Sciatic nerve (tissue), 2 donors: Measurements from ENCODE around the gene R3HDM4. TPM values are rescaled to one million over a fixed set of nuclear protein-coding genes. Genes with fewer than 3 reads are reported as not detected.
"Not testable (repeated sequence)": the region's sequence is repeated elsewhere in the genome, so short reads cannot be mapped to it uniquely, and the experiment has no call there.

Experiments used
- ATAC-seq: fragments of 200-7000 bp; cut with Tn5 transposase; one replicate; pipeline ENCODE4 v1.9.1; 2020; ENCODE audit warnings: mild to moderate bottlenecking, moderate library complexity
- DNase-seq: peaks from one replicate; pipeline ENCODE4 v3.0.0-alpha.2; 2020; ENCODE audit warnings: low spot score
- intact Hi-C: fragments of 100-400 bp; cut with DNase I; formaldehyde crosslinking; loops from one replicate; pipeline ENCODE4 v1.14.2; 2022
- total RNA-seq: library from RNA; stranded (reverse); fragmentation: NEBNext Ultra II Directional; extraction: Animal tissue kit (Norgen Biotek cat#: 25700); gene quantifications from one replicate; pipeline ENCODE4 v1.2.1, GENCODE V29; 2021
- donor health status: DM: no; HTN: no; CAD: no.
- donor health status: DM: no; HTN: no; CAD: no.

R3HDM4 gene
- total RNA-seq, result 48.9 TPM

DNA sequence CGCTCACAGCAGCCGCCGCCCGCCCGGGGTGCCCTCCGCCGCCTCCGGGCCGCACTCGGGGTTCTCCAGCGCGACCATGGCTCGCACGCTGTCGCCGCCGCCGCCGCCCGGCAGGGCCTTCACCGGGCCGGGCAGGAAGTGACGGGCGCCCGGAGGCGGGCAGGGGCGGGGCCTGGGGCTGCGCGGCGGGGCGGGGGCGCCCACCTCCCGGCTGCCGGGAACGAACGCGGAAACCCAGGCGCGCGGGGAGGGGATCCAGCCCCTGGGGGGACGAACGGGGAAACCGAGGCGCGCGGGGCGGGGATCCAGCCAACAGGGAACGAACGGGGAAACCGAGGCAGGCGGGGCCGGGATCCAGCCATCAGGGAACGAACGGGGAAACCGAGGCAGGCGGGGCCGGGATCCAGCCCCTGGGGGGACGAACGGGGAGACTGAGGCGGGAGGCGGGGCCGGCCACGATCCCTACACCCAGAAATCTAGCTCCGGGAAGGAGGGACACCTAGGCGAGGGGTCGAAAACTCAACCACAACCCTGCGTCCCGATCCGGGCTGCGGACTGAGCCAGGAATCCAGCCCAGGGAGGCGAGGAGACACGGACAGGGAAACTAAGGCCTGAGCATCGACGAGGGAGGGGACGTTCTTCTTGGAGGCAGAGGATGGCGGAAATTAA, at the start of gene R3HDM4:
TSS of gene R3HDM4 (minus strand) at position 140 of the 669 bp plus-strand sequence. CDS start at position 78, 62 bp downstream.
- DNase-seq, result peak; percentile 89
- ATAC-seq, result peak; percentile 90
- intact Hi-C loops, result loop anchor here (10.0 kb wide), 1 partner anchor 118 kb away; the partner anchor contains the start of gene PTBP1

DNA sequence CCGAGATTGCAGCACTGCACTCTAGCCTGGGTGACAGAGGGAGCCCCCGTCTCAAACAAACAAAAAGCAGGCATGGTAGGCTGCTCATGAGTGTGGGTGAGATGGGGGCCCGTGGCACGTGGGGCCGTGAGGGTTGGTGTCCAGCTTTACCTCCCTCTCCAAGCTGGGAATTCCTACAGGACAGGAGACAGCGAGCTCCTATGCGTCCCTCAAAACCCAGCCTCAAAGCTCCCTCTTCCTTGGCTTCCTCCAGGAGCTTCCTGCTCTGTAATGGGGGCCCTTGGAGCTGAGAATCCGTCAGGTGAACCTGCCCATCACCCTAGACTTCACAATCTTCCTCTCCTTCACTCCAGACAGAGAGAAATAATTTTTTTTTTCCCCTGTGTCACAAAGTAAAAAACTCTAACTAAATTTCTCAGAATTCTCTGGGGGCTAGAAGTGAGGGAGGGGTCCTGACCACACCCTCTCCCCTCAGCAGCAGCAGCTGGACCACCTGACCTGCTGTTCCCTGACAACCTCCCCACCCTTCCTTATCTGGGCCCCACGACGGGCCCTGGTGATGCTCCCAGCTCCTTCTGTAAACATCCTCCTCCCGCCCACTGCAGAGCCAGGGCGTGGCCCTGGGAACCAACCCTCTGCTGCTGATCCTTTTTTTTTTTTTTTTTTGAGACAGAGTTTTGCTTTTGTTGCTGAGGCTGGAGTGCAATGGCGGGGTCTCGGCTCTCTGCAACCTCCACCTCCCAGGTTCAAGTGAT, 49.0 kb upstream of the R3HDM4 start:
- ATAC-seq, result peak; percentile 13
- intact Hi-C loops, result no loop called here

DNA sequence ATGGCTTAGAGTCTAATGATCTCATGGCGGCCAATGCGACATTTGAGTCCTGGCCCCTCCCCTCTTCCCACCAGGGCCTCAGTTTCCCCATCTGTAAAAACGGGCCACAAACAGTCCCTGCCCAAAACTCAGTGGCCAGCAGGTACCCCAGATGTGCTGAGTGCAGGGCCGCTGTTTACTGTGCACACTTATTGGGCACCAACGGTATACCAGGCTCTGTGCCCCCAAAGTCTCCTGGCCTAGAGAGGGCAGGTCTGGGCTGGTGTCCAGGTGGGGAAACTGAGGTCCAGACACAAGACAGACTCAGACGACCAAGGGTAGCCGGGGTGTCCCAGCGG, 47.6 kb upstream of the R3HDM4 start:
- intact Hi-C loops, result no loop called here
- ATAC-seq, result no peak
- no peak for DNase-seq

More for the DNA sequence above, 49.0 kb upstream of the R3HDM4 start:
- DNase-seq, result no peak

DNA sequence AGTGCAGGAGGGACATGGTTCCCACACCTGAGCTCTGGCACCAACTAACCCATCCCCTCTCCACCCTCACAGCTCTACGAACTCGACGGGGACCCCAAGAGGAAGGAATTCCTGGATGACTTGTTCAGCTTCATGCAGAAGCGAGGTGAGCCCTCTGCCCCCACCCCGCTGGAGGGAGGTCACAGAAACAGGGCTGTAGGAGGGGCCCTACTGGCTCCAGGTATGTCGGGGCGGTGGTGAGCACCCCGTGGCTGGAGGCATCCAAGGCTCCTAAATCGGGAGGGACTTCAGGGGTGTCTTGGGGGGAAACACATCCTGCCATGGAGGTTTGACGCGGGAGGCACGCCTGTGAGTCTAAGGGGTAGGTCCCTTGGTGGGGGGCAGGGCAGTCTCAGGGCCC, 47.0 kb upstream of the R3HDM4 start:
- intact Hi-C loops, result no loop called here
- no peak for ATAC-seq
- DNase-seq, result no peak

DNA sequence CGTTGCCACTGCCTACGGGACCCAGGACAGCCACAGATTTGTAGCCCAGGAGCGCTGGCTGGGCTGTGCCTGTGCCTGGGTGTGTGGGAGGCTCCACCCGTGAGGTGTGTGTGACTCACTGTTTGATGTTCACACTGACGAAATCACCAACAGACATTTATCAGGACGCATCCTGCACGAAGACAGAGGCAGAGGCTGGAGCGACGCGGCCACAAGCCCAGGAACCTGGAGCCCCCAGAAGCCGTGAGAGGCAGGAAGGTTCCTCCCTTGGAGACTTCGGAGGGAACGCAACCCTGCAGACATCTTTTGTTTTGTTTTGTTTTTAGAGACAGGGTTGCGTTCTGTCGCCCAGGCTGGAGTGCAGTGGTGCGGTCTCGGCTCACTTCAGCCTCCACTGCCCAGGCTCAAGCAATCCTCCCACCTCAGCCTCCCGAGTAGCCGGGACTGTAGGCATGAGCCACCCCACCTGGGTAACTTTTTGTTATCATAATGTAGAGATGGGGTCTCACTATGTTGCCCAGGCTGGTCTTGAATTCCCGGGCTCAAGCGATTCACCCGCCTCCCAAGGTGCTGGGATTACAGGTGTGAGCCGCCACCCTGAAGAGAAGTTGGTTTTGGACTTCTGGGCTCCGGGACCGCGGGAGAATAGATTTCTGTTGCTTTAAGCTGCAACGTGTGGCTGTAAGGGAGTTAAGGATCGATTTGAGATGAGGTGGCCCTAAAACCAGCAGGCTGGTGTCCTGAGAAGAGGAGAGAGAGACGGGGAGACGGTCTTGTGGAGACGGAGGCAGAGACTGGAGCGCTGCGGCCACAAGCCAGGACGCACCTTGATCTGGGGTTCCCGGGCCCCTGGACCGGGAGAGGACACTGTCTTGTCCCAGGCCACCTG, 46.2 kb upstream of the R3HDM4 start:
- DNase-seq (no peak), ATAC-seq (no peak)
- intact Hi-C loops, result no loop called here

DNA sequence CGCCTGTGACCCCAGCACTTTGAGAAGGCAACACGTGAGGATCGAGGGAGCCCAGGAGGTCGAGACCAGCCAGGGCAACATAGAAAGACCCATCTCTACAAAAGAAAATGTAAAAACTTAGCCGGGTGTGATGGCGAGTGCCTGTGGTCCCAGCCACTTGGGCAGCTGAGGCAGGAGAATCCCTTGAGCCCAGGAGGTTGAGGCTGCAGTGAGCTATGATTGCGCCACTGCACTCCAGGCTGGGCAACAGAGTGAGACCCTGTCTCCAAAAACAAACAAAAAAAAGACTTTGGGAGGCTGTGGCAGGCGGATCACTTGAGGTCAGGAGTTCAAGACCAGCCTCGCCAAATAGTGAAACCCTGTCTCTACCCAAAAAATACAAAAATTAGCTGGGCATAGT, 44.6 kb upstream of the R3HDM4 start:
- intact Hi-C loops, ATAC-seq, DNase-seq: not testable (repeated sequence)

DNA sequence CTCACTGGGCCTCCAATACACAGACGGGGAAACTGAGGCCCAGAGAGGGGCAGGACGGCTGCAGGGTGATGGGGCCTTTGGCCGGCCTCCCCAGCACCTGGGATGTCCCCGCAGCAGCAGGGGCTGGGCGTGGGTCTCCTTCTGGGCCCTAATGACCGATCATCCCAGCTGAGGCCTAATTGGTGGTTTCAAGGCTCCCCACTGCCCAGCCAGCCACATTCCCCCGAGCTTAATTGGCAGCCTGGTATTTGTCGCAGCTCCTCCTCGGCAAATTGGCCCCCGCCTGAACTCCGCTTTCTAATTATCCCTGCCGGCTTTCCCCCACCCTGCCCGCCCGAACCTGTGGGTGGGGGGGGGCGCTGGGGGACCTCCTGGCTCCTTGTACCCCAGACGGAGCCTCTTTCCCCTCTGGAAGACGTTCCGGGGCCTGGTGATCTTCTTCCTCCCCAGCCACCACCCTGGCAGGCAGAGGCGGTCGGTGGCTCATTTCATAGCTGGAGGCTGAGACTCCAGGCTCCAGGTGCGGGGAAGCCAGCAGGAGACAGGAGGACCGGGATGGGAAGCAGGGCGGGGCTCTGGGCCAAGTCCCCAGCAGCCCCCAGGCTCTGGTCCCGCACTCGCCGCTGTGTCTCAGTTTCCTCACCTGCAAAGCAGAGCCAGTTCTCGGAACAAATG, 43.9 kb upstream of the R3HDM4 start:
- ATAC-seq (no peak), DNase-seq (no peak)
- intact Hi-C loops, result no loop called here

DNA sequence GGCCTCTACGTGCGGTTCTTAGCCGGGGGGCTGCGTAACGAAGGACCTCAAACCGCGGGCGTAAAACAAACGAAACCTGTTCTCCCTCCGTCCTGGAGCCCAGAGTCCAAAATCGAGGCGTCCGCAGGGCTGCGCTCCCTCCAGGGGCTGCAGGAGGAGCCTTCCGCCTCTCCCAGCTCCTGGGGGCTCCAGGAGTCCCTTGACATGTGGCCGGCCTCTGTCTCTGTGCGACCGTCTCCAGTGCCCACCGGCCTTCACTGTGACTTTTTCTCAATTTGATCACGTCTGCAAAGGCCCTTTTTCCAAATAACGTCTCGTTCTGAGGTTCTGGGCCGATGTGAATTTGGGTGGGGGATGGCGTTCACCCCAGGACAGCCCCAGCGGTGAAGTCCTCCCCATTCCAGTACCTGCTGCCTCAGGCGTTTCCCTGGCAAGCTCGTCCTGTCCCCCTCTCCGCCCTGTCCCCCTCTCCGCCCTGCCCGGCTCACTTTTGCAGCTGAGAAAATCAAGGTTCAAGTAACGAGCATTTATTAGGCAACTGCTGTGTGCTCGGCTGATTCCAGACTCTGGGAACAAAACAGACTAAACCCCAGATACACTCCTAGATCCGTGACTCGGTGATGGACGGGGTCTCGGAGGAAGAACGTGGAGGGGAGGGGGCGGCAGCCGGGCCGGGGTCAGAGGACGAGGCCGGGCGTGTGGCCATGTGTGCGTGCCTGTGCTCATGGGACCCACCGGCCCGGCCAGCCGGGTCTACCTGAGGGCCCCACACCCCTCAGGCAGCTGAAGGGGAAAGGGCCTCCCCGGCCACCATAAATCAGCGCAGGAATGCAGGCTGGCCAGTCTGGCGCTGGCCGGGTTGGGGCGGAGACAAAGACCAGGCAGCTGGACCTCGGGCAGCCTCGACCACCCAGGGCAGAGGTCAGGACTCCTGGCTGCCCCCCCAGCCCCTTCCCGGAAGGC, 43.1 kb upstream of the R3HDM4 start:
- intact Hi-C loops, result no loop called here
- DNase-seq (no peak), ATAC-seq (no peak)

DNA sequence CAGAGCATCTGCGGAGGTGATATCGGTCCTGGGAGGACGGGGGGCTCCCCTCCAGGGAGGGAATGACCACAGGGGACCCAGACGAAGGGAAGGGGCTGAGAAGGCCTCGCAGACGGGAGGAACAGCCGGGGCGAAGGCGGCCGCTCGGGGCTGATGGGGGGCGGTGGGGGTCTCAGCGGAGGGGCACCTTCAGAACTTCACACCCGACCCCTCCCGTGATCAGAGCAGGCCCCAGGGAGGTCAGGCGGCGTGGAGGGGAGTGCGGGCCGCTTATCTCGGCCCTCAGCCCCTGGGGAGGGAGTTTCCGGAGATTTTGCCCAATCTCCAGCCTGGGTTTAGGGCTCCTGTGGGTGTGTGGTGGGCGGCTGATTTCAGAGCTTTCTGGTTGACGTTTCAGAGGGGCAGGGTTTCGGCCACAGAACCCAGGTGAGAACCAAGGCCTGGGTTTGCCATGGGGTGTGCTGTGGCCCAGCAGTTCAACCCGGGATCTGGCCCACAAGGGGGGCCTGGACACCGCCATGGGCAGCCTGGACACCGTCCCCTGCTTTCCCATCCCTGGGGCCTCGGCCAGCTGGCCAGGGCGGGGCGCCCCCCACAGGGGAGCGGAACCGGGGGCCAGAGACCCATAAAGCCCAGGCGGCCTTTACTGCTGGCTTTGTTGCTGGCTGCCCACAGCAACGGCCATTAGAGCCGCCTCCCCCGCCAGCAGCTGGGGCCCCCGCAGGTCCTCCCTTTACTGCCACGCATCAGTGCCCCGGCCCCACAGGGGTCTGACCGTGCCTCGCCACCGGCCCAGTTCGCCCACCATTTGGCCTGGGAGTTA, 41.9 kb upstream of the R3HDM4 start:
- intact Hi-C loops, result no loop called here
- DNase-seq (no peak), ATAC-seq (peak; percentile 44)

DNA sequence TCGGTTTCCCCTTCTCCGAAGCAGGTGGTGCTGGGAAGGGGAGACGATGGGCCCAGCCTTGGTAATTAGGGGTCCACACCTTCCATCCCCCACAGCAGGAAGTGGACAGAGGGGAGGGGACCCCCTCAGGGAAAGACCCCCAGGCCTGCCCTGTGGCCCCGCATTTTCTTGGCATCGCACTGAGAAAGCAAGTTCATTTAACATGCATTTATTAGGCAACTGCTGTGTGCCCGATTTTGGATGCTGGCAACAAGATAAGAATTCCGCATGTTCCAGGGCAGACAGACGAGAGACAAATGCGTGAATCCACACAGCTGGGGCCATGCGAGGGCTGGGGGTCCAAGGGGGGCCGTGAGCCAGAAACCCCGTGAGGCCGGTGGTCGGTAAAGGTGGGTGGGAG, 41.3 kb upstream of the R3HDM4 start:
- ATAC-seq (no peak), DNase-seq (no peak)
- intact Hi-C loops, result no loop called here

DNA sequence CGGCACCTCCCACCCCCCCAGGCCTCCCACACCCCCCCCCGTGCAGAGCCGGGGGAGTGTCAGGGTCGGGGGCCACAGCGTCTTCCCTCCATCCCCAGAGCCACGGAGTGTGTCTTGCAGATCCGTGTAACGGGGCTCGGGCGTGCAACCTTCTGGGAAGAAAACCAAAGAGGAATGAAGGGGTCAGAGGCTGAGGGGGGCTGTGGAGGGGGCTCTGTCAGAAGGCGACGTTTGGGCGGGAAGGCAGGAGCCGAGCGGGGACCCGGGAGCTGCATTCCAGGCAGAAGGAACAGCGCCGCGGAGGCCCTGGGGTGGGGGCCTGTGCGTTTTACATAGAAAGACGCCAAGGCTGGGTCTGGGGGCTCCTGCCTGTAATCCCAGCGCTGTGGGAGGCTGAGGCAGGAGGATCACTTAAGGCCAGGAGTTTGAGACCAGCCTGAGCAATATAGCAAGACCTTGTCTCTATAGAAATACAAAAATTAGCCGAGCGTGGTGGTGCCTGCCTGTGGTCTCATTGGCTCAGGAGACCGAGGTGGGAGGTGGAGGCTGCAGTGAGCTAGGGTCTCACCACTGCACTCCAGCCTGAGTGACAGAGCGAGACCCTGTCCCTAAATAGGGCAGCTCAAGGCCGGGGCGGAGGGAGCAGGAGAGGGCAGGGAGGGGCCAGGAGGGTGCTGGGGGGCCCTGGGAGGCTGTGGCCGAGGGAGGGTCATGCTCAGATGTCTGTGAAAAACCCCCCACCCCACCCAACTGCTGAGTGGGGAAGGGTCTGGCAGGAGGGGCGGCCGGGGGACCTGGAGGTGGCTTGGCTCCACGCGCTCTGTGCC, 40.6 kb upstream of the R3HDM4 start:
- DNase-seq (no peak), ATAC-seq (peak; percentile 18)
- intact Hi-C loops, result no loop called here

DNA sequence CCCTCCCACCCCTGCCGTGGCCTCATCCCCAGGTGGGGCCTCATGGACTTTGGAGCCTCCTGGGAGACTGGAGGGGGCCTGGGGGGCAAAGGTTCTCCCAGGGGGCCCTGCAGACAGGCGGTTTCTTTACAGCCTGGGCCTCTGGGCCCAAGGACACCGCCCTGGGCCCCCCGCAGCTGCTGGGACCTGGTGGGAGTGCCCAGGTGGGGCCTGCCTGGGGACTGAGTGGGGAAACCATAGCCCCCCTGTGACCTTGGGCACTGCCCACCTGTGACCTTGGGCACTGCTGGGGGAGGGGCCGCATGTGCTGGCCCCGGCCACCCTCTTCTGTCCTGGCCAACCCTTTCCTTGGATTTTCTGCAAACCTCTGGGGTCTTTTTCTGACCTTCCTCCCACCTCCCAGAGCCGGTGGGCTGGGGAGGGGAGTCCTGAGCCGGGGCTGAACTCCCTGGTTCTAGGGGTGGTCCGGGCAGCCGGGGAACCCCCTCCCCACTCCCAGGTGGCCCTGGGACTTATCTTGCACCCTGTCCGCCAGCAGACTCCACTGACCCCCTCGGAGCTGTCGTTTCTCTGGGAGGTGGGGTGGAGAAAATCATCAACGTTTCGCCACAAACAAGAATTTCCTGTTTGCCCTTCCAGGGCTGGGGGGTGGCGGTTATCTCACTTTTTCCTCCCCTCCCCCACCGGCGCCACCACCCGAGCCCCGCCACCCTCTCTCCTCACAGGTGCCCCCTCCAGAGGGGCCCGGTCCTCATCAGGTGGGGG, 39.8 kb upstream of the R3HDM4 start:
- intact Hi-C loops, result no loop called here
- DNase-seq, result no peak
- no peak for ATAC-seq

DNA sequence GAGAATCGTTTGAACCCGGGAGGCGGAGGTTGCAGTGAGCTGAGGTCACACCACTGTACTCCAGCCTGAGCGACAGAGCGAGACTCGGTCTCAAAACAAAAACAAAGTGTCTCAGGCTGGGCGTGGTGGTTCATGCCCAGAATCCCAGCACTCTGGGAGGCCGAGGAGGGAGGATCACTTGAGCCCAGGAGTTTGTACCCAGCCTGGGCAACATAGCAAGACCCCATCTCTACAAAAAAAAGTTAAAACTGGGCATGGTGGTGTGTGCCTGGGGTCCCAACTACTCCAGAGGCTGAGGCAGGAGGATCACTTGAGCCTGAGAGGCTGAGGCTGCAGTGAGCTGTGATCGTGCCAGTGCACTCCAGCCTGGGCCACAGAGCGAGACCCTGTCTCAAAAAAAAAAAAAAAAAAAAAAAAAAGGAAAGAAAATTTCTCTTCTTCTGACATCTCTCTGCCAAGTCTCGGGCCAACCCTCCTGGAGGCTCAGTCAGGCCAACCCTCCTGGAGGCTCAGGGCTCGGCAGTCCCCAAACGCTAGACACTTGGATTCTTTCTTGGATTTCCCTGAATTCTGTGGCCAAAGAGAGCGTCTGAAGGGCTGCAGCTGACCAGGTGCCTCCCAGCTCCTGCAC, 39.1 kb upstream of the R3HDM4 start:
- intact Hi-C loops, result no loop called here
- DNase-seq (no peak), ATAC-seq (no peak)

DNA sequence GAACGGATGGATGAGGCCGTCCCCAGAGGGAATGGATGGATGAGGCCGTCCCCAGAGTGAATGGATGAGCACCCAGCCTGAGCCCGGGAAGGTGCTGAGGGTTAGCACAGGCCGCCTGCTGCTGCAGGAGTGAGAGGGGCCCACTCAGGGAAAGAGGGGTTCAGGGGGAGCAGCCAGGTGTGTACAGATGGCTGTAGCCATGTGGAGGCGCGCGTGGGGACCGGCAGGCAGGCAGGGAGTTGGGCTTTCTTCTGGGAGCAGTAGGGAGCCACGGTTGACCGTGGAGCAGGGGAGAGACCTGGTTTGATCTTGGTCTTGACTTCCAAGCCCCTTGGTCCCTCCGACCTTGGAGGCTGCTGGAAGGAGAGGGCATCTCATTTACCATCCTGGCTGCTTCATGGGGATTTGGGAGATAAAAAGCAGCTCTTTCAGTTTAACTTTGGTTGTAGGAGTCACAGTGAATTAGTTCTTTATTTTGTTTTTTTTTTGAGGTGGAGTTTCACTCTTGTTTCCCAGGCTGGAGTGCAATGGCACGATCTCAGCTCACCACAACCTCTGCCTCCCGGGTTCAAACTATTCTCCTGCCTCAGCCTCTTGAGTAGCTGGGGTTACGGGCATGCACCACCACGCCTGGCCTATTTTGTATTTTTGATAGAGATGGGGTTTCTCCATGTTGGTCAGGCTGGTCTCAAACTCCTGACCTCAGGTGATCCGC, 37.5 kb upstream of the R3HDM4 start:
- intact Hi-C loops, result no loop called here
- no peak for DNase-seq

More for the DNA sequence above, 37.5 kb upstream of the R3HDM4 start:
- no peak for ATAC-seq
